Hematopoietic multipotent progenitor cell treated with erythropoietin and hydrocortisone succinate and interleukin-3 and kit ligand, for 8 days (in vitro differentiated cells): ENCODE results near the gene RNF208.

Experiments used
- DNase-seq: peaks from one replicate; pipeline ENCODE4 v3.0.0-alpha.2; 2015

RNF208 gene

GRCh38 chr9:137226338-137227053 is 4.5 kb upstream of the RNF208 start:
- no peak for DNase-seq

DNA sequence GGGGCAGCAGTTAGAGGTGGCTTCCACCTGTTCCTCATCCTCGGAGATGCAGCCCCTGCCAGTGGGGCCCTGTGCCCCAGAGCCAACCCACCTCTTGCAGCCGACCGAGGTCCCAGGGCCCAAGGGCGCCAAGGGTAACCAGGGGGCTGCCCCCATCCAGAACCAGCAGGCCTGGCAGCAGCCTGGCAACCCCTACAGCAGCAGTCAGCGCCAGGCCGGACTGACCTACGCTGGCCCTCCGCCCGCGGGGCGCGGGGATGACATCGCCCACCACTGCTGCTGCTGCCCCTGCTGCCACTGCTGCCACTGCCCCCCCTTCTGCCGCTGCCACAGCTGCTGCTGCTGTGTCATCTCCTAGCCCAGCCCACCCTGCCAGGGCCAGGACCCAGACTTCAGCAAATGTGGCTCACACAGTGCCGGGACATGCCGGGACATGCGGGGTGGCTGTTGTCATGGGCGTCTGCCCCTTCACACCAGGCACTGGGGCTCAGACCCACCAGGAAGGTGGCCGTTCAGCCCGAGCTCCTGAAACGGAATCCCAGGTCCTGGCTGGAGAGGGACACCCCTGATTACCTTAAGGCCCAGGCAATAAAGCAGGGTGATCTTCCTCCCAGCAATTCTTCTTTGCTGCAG is 3.8 kb upstream of the RNF208 start:
- DNase-seq: no peak

DNA sequence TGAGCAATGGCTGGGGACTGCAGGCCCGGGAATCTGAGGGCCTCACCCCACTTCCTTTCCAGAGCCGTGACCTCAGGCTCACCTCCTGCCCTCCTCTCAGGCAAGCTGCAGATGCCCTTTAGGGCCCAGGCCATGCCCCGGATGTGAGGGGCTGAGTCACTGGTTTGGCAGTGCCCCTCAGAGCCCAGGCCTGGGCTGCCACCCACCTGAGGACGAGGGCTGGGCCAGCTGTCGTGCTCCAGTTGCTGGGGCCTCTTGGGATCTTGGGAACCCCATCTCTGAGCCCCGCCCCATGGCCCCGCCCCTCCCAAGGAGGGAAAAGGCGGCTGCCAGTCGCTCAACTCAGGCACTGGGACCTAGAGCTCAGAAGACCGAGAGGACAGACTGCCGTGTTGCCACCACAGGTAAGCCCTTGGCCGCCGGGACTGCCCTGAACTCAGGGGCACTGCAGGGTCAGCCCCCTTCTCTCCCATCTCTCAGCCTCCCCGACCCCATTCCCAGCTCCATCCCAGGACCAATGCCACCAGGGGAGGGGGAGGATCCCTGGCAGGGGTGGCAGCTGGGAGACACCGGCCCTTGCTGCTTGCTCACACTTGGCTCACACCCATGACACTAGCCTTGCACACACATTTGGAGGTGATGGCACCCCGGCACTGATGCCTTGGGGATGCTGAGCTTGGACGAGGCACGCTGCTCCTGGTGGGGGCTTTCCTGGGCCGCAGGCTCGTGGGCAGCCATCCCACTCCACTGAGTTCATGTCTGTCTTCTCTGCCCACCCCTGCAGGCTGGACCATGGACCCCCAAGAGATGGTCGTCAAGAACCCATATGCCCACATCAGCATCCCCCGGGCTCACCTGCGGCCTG is 3.0 kb upstream of the RNF208 start, which contains the start of gene CYSRT1:
Gene CYSRT1 (plus strand): TSS at position 345 of the 865 bp plus-strand sequence. CDS start 448 bp downstream, at position 793.
- no peak for DNase-seq

GRCh38 chr9:137223078-137223970 is 1.3 kb upstream of the RNF208 start:
- peak; percentile 99 for DNase-seq

- no peak for DNase-seq
Observed at GRCh38 chr9:137221506-137222111, 431 bp downstream of the RNF208 start.

DNA sequence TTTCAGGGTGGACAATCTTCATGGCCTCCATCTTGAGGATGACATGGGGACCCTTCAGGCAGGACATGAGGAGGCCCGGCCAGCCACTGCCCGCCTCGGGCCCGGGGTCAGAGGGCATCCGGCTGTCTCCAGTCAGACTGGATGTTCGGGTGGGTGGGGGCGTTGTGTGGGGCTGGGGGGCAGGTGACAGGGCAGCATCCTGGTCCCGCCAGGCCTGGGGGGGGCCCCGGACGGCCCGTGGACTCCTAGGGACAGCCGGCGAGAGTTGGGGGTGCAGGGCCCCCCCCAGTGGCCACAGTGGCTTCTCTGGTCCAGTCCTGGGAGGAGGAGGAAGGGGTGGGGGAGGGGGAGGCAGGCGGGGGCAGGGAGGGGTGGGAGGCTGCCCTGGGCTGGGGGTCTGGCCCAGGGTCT is 940 bp downstream of the RNF208 start:
- DNase-seq: no peak

GRCh38 chr9:137220317-137221094 is 1.5 kb downstream of the RNF208 start:
- no peak for DNase-seq

DNA sequence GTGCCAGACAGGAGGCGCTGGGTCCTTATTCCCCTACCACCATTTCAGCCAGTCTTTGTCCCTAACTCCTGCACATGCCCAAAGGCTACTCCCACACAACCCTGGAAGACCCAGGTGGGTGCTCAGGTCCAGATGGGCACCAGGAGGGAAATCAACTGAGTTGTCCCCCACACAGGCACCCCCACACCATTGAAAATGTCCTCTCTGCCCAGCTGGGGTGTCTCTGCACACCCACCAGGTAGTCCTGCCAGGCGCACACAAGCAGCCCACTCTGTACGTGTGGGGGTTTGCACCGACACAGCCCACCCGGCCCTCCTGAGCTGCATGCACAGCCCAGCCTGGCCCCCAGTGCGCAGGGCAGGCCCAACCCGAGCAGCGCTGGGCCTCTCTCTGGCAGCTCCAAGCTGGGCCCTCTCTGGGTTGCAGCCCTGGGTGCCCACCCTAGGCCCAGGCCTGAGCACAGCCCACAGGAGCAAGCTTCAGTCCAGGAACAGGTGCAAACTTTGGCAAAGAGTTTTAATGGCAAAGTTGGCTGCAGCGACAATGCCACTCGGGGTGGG is 2.2 kb downstream of the RNF208 start:
- no peak for DNase-seq

- peak; percentile 83 for DNase-seq
Observed at GRCh38 chr9:137218754-137219271, 3.2 kb downstream of the RNF208 start.

DNA sequence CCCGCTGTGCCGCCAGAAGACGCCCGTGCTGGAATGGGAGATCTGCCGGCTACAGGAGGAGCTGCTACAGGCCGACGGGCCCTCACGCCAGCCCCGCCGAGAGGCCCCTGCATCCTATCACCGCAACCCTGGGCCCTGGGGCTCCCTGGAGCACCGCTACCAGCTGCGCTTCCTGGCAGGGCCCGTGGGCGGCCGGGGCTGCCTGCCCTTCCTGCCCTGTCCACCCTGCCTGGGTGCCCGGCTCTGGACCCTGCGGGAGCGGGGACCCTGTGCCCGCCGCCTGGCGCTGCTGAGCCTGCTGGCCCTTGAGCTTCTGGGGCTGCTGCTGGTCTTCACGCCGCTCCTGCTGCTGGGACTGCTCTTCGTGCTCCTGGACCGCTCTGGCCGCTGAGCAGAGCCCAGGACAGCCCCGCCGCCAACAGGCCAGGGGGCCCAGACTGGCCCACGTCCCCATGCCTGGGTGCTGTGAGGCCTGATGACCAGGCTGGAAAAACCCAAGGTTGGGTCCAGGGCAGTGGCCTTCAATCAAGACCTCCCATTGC is 3.8 kb downstream of the RNF208 start:
- no peak for DNase-seq

DNA sequence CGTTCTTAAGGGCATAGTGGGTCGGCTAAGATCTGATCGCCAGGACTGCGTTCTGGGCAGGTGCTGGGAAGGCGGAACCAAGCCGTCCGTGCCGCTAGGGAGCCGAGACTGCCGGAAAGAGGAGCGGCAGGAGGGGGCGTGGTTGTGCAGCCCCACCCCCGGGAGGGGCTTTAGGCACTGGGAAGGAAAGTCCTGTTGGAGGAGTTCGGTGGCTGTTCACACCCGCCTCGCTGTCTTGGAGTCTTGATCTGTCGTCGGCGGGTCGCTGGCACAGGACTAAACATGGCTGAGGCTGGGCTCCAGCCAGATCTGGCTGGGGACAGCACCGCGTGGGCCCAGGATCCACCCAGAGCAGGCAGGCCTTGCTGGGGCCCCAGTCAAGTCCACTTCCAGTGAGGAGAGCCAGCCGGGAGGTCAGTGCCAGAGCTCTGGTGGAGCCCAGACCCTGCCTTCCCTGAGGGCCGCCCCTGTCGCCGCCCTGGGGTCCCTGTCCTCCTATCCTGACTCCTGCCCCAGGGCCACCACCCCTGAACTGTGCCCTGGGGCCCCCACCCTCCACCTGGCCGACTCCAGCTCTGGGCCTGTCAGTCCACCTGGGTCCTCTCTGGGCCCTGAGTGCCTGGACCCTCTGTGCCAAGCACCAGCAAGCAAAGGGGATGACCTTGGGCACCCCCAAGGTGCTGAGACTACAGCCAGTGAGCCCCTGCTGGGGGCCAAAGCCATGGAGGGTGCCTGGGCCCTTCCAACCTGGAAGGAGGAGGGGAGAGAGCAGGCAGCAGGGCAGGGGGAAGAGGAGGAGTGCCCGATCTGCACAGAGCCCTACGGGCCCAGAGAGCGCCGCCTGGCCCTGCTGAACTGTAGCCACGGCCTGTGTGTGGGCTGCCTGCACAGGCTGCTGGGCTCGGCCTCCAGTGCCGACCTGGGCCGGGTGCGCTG is 4.5 kb downstream of the RNF208 start:
- DNase-seq: peak; percentile 34

- no peak for DNase-seq
Observed at GRCh38 chr9:137216188-137216965, 5.7 kb downstream of the RNF208 start.

GRCh38 chr9:137215196-137215986 is 6.6 kb downstream of the RNF208 start:
- no peak for DNase-seq

DNA sequence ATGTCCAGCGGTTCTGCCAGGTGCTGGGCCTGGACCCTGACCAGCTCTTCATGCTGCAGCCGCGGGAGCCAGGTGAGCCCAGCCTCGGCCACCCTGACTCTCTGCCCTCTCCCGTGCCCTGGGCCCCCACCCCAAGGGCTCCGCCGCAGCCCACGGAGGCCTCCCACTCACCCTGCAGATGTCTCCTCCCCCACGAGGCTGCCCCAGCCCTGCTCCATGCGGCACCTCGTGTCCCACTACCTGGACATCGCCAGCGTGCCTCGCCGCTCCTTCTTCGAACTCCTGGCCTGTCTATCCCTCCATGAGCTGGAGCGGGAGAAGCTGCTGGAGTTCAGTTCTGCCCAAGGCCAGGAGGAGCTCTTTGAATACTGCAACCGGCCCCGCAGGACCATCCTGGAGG is 7.4 kb downstream of the RNF208 start:
- DNase-seq: no peak

DNA sequence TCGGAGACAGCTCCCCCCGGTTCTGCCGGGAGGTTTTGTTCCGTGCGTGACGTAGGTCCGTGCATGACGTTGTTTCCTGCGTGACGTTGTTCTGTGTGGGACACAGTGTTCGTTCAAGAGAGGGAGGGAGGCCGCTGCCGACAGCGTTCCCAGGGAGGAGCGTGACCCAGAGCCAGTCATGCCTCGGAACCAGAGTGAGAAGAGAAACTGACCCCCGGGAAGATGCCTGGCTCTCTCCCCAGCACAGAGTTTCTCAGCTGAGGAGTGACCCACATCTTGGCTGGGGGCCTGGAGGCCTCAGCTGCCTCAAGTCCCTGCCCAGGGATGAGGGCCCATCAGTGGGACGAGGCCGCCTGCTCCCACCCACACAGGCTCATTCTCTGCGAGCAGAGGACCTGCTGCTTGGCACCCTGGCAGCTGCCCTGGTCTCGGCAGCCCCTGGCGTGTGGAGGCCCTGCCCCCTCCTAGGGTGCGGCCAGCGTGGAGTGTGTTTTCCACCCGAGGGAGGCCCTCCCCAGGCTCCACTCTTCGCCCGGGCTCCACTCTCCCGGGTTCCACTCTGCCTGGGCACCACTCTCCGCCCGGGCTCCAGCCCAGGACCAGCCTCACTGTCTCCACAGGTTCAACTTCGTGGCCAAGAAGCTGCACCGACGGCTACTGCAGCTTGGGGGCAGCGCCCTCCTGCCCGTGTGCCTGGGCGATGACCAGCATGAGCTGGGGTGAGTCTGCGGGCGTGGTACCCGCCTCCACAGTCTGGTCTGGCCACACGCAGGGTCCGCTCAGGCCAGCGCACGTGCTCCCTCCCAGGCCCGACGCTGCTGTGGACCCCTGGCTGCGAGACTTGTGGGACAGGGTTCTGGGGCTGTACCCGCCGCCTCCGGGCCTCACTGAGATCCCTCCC is 8.6 kb downstream of the RNF208 start:
- no peak for DNase-seq

DNA sequence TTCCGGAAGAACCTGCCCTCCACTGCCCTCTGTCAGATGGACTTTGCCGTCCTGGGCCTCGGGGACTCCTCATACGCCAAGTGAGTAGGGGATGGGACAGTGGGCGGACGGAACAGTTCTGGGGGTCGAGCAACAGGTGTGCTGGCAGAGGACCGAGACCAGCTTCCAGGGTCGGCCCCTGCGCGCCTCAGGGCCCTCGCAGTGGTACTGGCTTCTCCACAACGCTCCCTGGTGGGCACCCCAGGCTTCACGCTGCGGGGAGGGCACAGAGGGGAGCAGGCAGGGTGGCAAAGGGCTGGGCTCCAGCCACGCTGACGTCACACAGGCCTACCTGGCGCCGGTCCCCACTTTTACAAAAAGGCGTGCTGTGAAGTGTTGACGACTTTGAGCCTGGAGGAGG is 9.5 kb downstream of the RNF208 start:
- no peak for DNase-seq
